Stimulated activated effector memory CD8-positive, alpha-beta T cell treated with anti-CD3 and anti-CD28 coated beads, Interleukin-12 subunit alpha, Interleukin-12 subunit beta, amount 100 ng/mL, for 72 hours (primary cell): Measurements from ENCODE around the gene TRH.

Experiments
- ATAC-seq: fragments of 150-1000 bp; cut with Tn5 transposase; 2 replicates; pipeline ENCODE4 v1.10.0; 2021
- DNase-seq, 2 donors: peaks; one replicate each; pipeline ENCODE4 v3.0.0; 2021 to 2022; ENCODE audit warnings: low spot score in 2 of 2
- H3K27ac Mint-ChIP-seq: one replicate; pipeline ENCODE4 v1.8.0; 2022; ENCODE audit warnings: mild to moderate bottlenecking, mixed read lengths
- H3K36me3 Mint-ChIP-seq: one replicate; pipeline ENCODE4 v1.8.0; 2022; ENCODE audit warnings: mild to moderate bottlenecking, mixed read lengths
- H3K4me1 Mint-ChIP-seq: one replicate; pipeline ENCODE4 v1.8.0; 2022; ENCODE audit warnings: mixed read lengths
- H3K4me3 Mint-ChIP-seq: one replicate; pipeline ENCODE4 v1.8.0; 2022; ENCODE audit warnings: mild to moderate bottlenecking, mixed read lengths
- H3K9me3 Mint-ChIP-seq: one replicate; pipeline ENCODE4 v1.8.0; 2022; ENCODE audit warnings: mixed read lengths

TRH gene

DNA sequence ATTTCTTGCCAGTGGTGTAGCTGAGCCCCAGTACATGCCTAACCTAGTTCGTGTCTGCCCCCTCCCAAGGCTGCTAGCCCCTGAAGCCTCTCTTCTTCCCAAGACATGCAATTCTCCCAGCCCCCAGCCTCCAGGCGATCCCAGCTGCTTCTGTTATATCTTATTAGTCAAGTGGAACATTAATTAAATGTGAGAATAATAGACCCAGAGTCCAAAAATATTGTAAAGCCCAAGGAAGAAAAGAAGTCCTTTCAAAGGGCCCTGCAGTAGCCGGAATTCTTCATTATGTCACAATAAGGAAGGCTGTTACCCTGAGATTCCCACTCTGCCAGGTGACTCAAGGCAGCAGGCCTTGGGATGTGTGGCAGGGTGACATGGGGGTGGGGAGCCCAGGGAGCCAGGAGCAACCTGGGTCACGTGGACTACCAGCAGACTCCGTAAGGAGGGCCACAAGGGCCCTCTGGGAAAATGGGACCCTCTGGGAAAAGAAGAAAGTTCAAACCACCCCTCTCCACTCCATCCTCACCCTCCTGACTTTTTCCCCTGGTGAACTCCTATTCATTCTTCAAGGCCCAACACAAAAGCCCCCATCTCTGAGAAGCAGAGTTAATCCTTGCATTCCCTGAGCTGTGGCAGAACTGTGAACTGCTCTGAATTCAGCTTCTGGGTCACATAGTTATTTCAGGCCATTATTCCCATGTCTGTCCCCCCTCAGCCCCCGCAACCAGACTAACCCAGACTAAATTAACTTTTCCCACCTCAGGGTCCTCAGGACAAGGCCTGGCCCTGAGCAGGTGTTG lies 21.8 kb upstream of the TRH start:
- no peak for DNase-seq
- Mint-ChIP-seq H3K36me3 (no peaks in the 10 kb centered on the region), H3K4me1 (no peaks in the 10 kb centered on the region), H3K9me3 (no peaks in the 10 kb centered on the region), H3K4me3 (no peak overlapping the region), H3K27ac (no peak overlapping the region)
- no peak for ATAC-seq

DNA sequence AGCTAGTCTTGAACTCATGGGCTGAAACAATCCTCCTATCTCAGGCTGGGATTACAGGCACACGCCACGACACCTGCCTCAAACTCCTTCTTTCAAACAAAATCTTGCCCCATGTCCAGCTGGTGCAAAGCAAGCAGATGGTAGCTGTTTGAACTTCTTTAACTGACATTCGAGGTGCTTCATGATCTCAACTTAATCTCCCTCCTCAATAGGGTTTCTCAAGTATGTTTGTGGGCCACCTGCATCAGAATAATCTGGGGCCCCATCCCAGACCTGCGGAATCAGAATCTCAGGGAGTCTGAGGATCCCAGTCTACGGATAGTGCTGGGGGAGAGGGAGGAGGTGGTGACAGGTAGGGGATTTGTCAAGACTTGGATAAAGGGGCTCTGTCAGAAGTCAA lies 20.9 kb upstream of the TRH start:
- Mint-ChIP-seq H3K4me3 (no peak overlapping the region), H3K36me3 (no peaks in the 10 kb centered on the region), H3K4me1 (no peaks in the 10 kb centered on the region), H3K9me3 (no peaks in the 10 kb centered on the region), H3K27ac (no peak overlapping the region)
- ATAC-seq (no peak), DNase-seq (no peak)

DNA sequence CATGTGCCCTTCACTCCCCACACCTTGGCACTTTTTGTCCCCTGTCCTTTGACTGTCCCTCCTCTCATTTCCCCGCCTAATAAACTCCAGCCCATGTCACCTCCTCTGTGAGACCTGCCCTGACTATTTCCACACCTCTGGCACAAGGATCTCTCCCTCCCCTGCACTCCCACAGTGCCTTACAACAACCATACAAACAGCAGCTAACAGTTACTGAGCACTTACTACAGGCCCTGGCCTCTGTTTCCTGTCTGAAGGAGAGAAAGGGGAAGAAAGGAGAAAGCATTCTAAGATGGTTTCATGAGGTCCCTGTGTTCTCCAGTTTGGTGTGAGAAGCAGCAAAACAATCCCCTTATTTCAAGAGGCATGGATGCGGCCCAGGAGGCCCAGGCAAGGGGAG lies 20.0 kb upstream of the TRH start:
- Mint-ChIP-seq H3K4me1 (no peaks in the 10 kb centered on the region), H3K9me3 (no peaks in the 10 kb centered on the region), H3K27ac (no peak overlapping the region), H3K36me3 (no peaks in the 10 kb centered on the region), H3K4me3 (no peak overlapping the region)
- ATAC-seq (no peak), DNase-seq (no peak)

DNA sequence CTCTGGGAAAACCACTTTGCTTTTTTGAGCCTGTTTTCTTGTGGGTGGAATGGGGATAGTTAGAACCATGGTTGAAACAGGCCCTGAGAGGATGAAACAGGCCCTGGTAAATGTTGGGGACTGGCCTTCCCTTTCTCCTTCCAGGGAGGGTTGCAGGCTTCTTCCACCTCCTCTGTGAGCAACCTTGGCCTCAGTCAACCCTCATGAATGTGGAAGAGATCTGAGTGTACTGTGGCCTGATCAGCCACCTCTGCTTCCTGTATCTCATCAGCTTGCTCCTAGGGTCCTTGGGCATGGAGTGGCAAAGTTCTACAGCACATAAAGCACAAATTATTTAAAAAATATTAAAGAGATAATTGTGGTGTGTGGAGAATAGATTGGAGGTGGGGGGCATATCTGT lies 17.6 kb upstream of the TRH start:
- no peak for ATAC-seq
- no peak overlapping the region for H3K4me3 Mint-ChIP-seq

DNA sequence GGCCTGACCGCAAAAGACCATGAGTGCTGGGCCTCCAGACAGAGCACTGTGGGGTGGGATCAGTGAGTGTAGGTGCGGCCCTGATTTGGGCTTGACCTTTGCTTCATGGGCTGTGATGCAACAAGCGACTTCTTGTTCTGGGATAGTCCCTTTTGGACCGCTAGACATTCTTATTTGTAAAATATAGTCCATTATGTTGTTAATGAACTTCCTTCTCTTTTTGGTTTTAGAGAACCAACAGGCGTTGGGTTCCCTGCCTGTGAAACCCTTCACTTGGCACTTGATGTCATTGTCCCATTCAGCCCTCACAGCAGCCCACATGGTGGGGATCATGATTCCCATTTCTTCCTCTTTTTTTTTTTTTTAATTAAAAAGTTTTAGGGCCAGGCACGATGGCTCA lies 15.8 kb upstream of the TRH start:
- DNase-seq (no peak), ATAC-seq (no peak)
- Mint-ChIP-seq H3K36me3 (no peaks in the 10 kb centered on the region), H3K27ac (no peak overlapping the region), H3K4me3 (no peak overlapping the region), H3K9me3 (no peaks in the 10 kb centered on the region), H3K4me1 (no peaks in the 10 kb centered on the region)

More for the DNA sequence above, 17.6 kb upstream of the TRH start:
- no peak for DNase-seq
- no peaks in the 10 kb centered on the region for H3K4me1 Mint-ChIP-seq
- H3K36me3 Mint-ChIP-seq = no peaks in the 10 kb centered on the region
- no peak overlapping the region for H3K27ac Mint-ChIP-seq
- H3K9me3 Mint-ChIP-seq = no peaks in the 10 kb centered on the region

DNA sequence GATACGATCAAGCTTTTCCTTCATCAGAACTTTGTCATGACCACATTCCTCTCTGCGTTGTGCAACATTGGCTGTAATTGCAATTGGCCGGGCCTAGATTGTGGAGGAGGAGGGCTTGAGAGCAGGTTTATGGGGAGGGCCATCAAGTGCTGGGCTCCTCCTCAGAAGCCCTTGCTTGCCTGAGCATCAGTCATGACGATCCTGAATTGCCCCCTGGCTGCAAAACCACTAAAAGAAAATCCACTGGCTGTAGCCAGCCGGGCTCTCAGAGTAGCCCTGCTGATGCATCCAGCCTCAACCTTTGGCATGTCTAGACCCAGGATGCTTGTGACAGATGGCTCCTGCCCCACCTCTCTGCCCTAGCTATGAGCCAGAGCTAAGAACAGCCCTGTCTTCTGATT lies 13.4 kb upstream of the TRH start:
- no peak overlapping the region for H3K4me3 Mint-ChIP-seq
- no peaks in the 10 kb centered on the region for H3K4me1 Mint-ChIP-seq
- no peak for ATAC-seq
- no peaks in the 10 kb centered on the region for H3K36me3 Mint-ChIP-seq
- no peaks in the 10 kb centered on the region for H3K9me3 Mint-ChIP-seq
- no peak for DNase-seq
- H3K27ac Mint-ChIP-seq = no peak overlapping the region

DNA sequence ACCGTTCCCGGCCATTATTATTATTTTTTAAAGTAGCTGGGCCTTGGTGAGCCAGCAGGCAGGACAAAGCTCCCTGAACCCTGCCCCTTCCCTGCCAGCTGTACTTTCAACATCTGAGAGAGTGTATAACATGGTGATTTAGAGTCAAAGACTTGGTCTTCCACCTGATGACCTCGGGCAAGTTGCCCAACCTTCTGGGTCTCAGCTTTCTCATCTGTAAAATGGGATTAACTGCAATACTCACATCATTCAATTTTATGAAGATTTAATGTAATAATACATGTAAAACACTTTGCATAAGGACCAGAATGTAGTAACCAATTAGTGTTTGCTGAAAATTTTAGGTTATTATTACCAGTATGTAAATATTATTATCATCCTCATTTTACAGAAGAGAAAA lies 11.9 kb upstream of the TRH start:
- Mint-ChIP-seq H3K4me1 (no peaks in the 10 kb centered on the region), H3K9me3 (no peaks in the 10 kb centered on the region), H3K4me3 (no peak overlapping the region), H3K27ac (no peak overlapping the region), H3K36me3 (no peaks in the 10 kb centered on the region)
- DNase-seq (no peak), ATAC-seq (no peak)

DNA sequence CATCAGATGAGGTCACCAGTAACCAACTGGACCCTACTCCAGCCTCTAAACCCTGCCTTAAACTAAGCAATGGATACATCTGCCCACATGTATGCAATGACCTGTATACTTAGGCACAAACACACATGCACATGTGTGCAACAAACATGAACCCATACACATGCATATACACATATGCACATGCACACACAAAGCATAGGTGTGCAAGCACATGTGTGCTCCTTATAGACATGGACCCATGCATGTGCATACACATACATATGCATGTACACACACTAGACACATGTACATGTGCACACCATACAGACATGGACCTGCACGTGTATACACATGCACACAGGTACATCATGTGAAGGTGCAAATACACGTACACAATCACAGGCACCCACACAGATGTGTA lies 8.6 kb upstream of the TRH start:
- DNase-seq (no peak), ATAC-seq (no peak)
- no peak overlapping the region for H3K4me3 Mint-ChIP-seq
- H3K4me1 Mint-ChIP-seq = no peaks in the 10 kb centered on the region
- no peak overlapping the region for H3K27ac Mint-ChIP-seq
- H3K9me3 Mint-ChIP-seq = no peaks in the 10 kb centered on the region
- H3K36me3 Mint-ChIP-seq = no peaks in the 10 kb centered on the region

DNA sequence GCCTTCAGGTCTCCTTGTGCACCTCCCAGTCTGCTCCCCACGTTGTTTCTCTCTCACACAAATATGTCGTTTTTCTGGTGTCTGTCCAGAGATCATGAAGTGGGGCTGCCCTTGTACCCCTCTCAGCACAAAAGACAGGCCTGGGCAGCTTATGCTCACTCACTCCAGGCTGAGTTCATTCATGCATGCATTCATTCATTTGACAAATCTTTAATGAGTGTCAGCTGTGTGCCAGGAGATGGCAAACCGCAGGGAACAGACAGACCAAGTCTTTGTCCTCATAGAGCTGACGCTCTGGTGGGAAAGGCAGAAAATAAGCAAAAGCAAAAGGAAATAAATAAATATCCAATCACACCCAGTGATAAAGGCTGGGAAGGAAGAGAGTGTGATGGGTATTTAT lies 7.6 kb upstream of the TRH start:
- H3K27ac Mint-ChIP-seq = no peak overlapping the region
- no peaks in the 10 kb centered on the region for H3K4me1 Mint-ChIP-seq
- ATAC-seq (no peak), DNase-seq (no peak)
- H3K4me3 Mint-ChIP-seq = no peak overlapping the region
- H3K36me3 Mint-ChIP-seq = no peaks in the 10 kb centered on the region
- no peaks in the 10 kb centered on the region for H3K9me3 Mint-ChIP-seq

DNA sequence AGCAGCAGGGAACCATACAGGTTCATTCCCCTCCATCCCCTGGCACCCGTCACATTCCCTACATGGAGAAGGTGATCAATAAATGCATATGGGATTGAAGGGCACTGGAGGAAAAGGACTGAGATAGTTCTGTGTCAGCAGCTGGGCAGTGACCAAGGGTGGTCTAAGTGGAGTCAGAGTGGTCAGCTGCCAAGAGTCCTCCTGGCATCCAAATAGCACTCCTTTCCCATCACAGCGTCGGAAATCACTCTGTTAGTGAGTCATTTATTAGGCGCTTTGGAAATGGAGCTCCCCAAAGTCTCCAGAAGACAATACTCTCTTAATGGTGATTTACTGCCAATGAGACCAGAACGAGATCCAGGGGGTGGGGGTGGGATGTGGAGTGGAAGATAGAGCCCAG lies 6.8 kb upstream of the TRH start:
- Mint-ChIP-seq H3K27ac (no peak overlapping the region), H3K36me3 (no peaks in the 10 kb centered on the region), H3K4me3 (no peak overlapping the region), H3K9me3 (no peaks in the 10 kb centered on the region), H3K4me1 (no peaks in the 10 kb centered on the region)
- no peak for DNase-seq
- no peak for ATAC-seq

DNA sequence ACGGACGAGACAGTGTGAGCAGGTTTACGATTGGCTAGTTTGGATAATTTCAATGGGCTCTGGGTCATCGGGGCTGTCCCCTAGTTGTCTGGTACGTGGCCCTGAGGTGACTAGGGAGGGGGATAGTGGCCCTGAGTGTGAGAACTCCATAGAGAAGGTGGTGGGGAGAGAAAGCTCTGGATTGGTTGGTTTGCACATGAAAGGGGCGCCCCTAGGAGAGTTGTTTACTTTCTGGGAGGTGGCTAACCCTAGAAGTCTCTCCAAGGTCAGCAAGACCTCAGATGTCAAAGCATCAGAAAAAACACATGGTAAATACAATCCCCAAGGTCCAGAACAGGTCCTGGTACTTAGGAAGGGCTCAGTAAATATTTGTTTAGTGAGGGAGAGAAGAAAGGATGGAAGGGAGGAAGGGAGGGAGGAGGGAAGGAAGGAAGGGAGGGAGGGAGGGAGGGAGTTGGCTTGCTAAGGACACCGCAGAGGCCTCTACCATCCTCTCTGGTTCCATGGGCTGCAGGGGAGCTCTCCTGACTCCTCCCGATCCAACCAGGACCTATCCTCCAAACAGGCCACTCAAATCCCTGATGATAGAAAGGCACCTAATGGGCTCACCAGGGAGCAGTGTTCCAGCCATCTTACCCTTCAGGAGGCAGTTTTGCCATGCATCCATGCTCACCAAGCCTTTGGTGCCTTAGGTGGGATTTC lies 3.0 kb upstream of the TRH start:
- Mint-ChIP-seq H3K4me1 (peaks cover 12% of the 10 kb centered on the region), H3K9me3 (no peaks in the 10 kb centered on the region), H3K36me3 (no peaks in the 10 kb centered on the region), H3K27ac (no peak overlapping the region), H3K4me3 (no peak overlapping the region)
- DNase-seq (no peak), ATAC-seq (no peak)

DNA sequence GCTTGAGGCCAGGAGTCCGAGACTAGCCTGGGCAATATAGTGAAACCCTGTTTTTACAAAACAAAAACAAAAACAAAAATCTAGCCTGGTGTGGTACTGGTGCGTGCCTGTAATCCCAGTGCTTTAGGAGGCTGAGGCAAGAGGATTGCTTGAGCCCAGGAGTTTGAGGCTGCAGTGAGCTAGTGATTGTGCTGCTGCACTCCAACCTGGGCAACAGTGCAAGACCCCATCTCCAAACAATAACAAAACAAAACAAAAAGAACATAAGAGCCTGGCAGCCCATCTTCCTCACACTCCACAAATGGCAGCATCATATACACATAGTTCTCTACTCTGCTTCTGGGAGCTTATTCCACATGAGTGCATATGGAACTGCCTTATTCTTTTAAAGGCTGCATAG lies 2.2 kb upstream of the TRH start:
- Mint-ChIP-seq H3K36me3 (no peaks in the 10 kb centered on the region), H3K9me3 (no peaks in the 10 kb centered on the region), H3K27ac (no peak overlapping the region), H3K4me1 (peaks cover 12% of the 10 kb centered on the region), H3K4me3 (no peak overlapping the region)
- DNase-seq (no peak), ATAC-seq (no peak)

DNA sequence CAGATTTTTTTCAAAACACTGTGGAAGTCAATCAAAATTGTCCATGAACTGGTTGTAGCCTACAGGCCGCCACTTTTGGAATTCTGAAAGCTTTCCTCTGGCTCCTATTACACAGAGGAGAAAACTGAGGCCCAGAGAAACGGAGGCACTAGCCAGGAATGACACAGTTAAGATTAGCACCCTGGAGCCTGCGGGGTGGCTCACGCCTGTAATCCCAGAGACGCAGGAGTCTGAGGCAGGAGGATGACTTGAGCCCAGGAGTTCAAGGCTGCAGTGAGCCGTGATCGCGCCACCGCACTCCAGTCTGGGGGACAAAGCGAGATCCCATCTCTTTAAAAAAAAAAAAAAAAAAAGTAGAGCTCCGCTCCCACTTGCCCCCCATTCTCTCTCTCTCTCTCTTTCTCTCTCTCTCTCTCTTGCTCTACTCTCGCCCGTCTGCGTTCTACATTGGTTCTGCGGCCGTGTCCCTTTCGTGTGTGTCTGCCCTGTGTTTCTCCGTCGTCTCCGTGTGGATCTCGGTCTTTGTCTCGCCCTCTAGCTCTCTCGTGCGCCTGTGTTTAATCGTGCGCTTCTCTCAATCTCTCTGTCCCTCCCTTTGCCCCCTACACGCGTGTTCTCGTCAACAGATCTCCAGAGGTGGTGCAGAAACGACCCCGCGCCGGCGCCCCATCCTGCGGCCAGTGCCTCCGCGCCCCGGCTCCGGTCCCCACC lies 512 bp upstream of the TRH start:
- H3K9me3 Mint-ChIP-seq = no peaks in the 10 kb centered on the region
- DNase-seq (no peak), ATAC-seq (no peak)
- no peaks in the 10 kb centered on the region for H3K36me3 Mint-ChIP-seq
- peaks cover 12% of the 10 kb centered on the region for H3K4me1 Mint-ChIP-seq
- peak overlapping the region; percentile 56 for H3K4me3 Mint-ChIP-seq
- no peak overlapping the region for H3K27ac Mint-ChIP-seq

DNA sequence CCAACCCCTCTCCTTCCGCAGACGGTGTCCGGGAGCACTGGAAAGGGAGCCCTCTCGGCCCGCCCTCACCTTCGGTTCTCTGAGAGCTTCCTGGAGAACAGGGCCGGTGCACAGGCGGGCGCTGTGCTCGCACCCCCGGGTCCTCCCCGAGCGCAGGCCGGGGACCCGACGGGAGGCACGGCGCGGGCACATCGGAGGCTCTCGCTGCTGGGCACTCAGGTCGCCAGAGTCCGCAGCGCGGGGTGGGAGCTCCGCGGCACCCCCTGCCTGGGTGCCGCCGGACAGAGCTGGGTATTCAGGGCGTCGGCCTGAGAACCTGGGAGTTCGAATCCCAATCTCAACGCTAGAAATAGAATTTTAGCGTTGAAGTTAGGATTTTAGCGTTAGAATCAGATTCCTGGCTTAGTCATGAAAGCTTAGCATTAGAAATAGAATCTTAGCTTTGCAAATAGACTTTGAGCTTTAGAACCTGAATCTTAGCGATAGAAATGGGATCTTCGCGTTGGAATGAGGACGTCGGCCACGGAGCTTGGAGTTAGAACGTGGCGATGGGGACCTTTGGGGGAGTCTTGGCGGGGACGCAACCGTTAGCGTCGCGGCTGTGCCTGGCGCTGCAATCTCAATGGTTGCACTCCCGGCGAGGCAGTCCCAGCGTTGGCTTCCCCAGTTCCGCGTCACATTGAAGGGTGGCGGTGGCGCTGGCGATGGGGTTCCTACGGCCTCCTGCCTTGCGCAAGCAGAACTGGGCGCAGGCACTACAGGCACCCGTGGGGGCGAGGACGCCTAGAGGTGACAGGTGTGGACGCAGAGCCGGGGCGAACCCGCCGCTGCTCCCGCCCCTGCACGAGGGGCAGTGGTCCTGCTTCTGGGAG lies 549 bp downstream of the TRH start:
- Mint-ChIP-seq H3K36me3 (no peaks in the 10 kb centered on the region), H3K4me1 (peaks cover 12% of the 10 kb centered on the region), H3K27ac (no peak overlapping the region), H3K9me3 (no peaks in the 10 kb centered on the region), H3K4me3 (peak overlapping the region; percentile 56)
- ATAC-seq (peak; percentile 49), DNase-seq (no peak)

DNA sequence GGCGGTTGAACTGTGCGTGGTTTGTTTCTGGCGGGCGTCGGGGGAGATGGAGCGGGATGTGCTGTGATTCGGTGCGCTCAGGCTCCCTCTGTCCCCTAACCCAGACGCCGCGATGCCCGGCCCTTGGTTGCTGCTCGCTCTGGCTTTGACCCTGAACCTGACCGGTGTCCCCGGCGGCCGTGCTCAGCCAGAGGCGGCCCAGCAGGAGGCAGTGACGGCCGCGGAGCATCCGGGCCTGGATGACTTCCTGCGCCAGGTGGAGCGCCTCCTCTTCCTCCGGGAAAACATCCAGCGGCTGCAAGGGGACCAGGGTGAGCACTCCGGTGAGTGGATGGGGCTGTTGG lies 1.2 kb downstream of the TRH start:
- Mint-ChIP-seq H3K4me1 (peaks cover 12% of the 10 kb centered on the region), H3K9me3 (no peaks in the 10 kb centered on the region), H3K4me3 (peak overlapping the region; percentile 56), H3K36me3 (no peaks in the 10 kb centered on the region), H3K27ac (no peak overlapping the region)
- ATAC-seq (no peak), DNase-seq (no peak)
